ENCODE measurements around the gene CTNND2.

DNA sequence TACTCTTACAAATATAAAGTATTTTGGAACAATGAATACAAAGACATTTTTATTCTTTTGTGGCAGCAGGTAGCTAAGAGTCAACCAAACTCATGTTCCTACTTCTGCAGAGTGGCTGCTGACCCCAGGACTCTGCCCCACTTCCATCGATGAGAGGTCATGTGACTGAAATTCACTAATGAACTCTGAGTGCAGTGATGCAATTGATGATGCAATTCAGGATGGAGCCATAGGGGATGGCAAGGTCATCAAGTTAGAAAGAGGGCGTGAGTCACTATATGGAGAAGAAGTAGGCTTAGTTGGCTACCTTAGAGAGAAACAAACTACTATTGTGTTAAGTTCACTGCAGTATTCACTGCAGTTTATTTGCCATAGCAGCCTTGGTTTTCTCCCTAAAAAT is 340.4 kb downstream of the CTNND2 start:
- no peak for TF ChIP-seq EZH2 (IDR thresholded peaks at IDR 0.05; ENCODE audit: borderline replicate concordance, insufficient read depth, low read depth, low read length, poor library complexity, severe bottlenecking)
- TF ChIP-seq, protein P1, sequence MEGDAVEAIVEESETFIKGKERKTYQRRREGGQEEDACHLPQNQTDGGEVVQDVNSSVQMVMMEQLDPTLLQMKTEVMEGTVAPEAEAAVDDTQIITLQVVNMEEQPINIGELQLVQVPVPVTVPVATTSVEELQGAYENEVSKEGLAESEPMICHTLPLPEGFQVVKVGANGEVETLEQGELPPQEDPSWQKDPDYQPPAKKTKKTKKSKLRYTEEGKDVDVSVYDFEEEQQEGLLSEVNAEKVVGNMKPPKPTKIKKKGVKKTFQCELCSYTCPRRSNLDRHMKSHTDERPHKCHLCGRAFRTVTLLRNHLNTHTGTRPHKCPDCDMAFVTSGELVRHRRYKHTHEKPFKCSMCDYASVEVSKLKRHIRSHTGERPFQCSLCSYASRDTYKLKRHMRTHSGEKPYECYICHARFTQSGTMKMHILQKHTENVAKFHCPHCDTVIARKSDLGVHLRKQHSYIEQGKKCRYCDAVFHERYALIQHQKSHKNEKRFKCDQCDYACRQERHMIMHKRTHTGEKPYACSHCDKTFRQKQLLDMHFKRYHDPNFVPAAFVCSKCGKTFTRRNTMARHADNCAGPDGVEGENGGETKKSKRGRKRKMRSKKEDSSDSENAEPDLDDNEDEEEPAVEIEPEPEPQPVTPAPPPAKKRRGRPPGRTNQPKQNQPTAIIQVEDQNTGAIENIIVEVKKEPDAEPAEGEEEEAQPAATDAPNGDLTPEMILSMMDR (IDR thresholded peaks at IDR 0.05), result no peak
